HEK293 (cell line): ENCODE results near the gene MLH1.

Experiments
- MYNN ChIP-seq: fragments of 450-650 bp; formaldehyde crosslinking; IDR thresholded peaks from 2 replicates; pipeline ENCODE4 v1.5.1; 2016; ENCODE audit warnings: missing biosample characterization, missing genetic modification characterization, borderline replicate concordance
- ZBTB1 ChIP-seq: fragments of 450-650 bp; formaldehyde crosslinking; IDR thresholded peaks from 2 replicates; pipeline ENCODE4 v1.5.1; 2016; ENCODE audit warnings: missing biosample characterization, missing genetic modification characterization
- ZFHX2 ChIP-seq: fragments of 450-650 bp; formaldehyde crosslinking; conservative IDR thresholded peaks from 2 replicates; pipeline ENCODE4 v1.5.1; 2016; ENCODE audit warnings: missing biosample characterization, missing genetic modification characterization
- ZNF169 ChIP-seq: fragments of 450-650 bp; formaldehyde crosslinking; IDR thresholded peaks from 2 replicates; pipeline ENCODE4 v1.5.1; 2016; ENCODE audit warnings: missing biosample characterization, missing genetic modification characterization
- ZNF529 ChIP-seq: fragments of 450-650 bp; formaldehyde crosslinking; IDR thresholded peaks from 2 replicates; pipeline ENCODE4 v1.5.1; 2017; ENCODE audit warnings: missing genetic modification characterization, missing biosample characterization; ENCODE audit not compliant: insufficient replicate concordance
- ZNF629 ChIP-seq: fragments of 450-650 bp; formaldehyde crosslinking; IDR thresholded peaks from 2 replicates; pipeline ENCODE4 v1.5.1; 2017; ENCODE audit warnings: missing biosample characterization, missing genetic modification characterization
- ZNF707 ChIP-seq: fragments of 450-650 bp; formaldehyde crosslinking; IDR thresholded peaks from 2 replicates; pipeline ENCODE4 v1.5.1; 2016; ENCODE audit warnings: missing biosample characterization, missing genetic modification characterization
- TF ChIP-seq, protein P1 (sequence below): fragments of 450-650 bp; formaldehyde crosslinking; conservative IDR thresholded peaks from 2 replicates; pipeline ENCODE4 v1.5.1; 2016; ENCODE audit warnings: low read depth, missing biosample characterization, missing genetic modification characterization
- TF ChIP-seq, protein P2 (sequence below): fragments of 450-650 bp; formaldehyde crosslinking; IDR thresholded peaks from 2 replicates; pipeline ENCODE4 v1.5.1; 2016; ENCODE audit warnings: missing biosample characterization, missing genetic modification characterization

DNA sequence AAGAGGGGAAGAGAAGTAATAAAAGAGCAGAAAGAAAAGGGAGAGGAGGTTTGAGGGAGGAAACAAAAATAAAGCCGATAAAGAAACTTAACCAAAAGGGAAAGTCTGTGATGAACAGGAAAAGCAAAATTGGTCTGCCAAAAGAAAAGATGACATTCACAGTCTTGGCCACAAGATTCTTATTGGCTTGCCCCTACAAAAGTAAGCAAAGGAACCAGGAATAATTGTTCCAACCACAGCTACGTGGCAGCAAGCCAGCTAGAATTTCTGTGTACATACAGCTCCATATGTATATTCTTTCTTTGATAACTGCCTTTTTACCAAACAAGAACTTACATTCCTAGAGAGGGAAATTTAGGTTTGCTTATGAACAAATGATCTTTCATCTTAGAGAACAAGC, 79.6 kb downstream of the MLH1 start:
- no peak for TF ChIP-seq MYNN (tag by site-specific recombination)
- TF ChIP-seq ZNF529, result no peak
- TF ChIP-seq ZBTB1 (tag by site-specific recombination), result no peak
- TF ChIP-seq, protein P1, sequence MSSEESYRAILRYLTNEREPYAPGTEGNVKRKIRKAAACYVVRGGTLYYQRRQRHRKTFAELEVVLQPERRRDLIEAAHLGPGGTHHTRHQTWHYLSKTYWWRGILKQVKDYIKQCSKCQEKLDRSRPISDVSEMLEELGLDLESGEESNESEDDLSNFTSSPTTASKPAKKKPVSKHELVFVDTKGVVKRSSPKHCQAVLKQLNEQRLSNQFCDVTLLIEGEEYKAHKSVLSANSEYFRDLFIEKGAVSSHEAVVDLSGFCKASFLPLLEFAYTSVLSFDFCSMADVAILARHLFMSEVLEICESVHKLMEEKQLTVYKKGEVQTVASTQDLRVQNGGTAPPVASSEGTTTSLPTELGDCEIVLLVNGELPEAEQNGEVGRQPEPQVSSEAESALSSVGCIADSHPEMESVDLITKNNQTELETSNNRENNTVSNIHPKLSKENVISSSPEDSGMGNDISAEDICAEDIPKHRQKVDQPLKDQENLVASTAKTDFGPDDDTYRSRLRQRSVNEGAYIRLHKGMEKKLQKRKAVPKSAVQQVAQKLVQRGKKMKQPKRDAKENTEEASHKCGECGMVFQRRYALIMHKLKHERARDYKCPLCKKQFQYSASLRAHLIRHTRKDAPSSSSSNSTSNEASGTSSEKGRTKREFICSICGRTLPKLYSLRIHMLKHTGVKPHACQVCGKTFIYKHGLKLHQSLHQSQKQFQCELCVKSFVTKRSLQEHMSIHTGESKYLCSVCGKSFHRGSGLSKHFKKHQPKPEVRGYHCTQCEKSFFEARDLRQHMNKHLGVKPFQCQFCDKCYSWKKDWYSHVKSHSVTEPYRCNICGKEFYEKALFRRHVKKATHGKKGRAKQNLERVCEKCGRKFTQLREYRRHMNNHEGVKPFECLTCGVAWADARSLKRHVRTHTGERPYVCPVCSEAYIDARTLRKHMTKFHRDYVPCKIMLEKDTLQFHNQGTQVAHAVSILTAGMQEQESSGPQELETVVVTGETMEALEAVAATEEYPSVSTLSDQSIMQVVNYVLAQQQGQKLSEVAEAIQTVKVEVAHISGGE (tag by site-specific recombination), result no peak
- TF ChIP-seq, protein P2, sequence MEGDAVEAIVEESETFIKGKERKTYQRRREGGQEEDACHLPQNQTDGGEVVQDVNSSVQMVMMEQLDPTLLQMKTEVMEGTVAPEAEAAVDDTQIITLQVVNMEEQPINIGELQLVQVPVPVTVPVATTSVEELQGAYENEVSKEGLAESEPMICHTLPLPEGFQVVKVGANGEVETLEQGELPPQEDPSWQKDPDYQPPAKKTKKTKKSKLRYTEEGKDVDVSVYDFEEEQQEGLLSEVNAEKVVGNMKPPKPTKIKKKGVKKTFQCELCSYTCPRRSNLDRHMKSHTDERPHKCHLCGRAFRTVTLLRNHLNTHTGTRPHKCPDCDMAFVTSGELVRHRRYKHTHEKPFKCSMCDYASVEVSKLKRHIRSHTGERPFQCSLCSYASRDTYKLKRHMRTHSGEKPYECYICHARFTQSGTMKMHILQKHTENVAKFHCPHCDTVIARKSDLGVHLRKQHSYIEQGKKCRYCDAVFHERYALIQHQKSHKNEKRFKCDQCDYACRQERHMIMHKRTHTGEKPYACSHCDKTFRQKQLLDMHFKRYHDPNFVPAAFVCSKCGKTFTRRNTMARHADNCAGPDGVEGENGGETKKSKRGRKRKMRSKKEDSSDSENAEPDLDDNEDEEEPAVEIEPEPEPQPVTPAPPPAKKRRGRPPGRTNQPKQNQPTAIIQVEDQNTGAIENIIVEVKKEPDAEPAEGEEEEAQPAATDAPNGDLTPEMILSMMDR (tag by site-specific recombination), result no peak
- no peak for TF ChIP-seq ZNF707 (tag by site-specific recombination)
- no peak for TF ChIP-seq ZNF629 (tag by site-specific recombination)
- no peak for TF ChIP-seq ZFHX2
- TF ChIP-seq ZNF169 (tag by site-specific recombination), result no peak
